HEK293 (cell line): ENCODE results near the gene LCN10.
"Not testable (repeated sequence)": the region's sequence is repeated elsewhere in the genome, so short reads cannot be mapped to it uniquely, and the experiment has no call there.

ENCODE experiments used
- CTCF ChIA-PET: fragments of 350-600 bp; formaldehyde crosslinking; extraction: SDS; loops from one replicate; lab custom pipeline; 2021; ENCODE audit warnings: antibody characterized with exemption; lab: Yijun Ruan, JAX
- POLR2A ChIA-PET: fragments of 300-600 bp; formaldehyde crosslinking; extraction: SDS; loops from one replicate; lab custom pipeline; 2020; ENCODE audit warnings: antibody characterized with exemption, inconsistent platforms; lab: Yijun Ruan, JAX
- H3K27ac ChIP-seq: fragments of 200-500 bp; sonication (Bioruptor generic); 2 replicates; pipeline ENCODE4 v1.5.1; 2014; ENCODE audit warnings: low read depth, low read length, control low read depth, inconsistent platforms; ENCODE audit errors: extremely low read depth
- H3K36me3 ChIP-seq, 2 experiments: fragments of 200-500 bp in 1 of 2; sonication (Bioruptor generic) in 1 of 2; 1 replicate in 1 of 2; 2 replicates in 1 of 2; pipeline ENCODE4 v1.5.1; 2014 to 2017; ENCODE audit warnings: inconsistent platforms in 2 of 2, low read length in 2 of 2; ENCODE audit not compliant: control insufficient read depth in 2 of 2, insufficient read depth in 1 of 2
- H3K4me1 ChIP-seq: fragments of 200-500 bp; sonication (Bioruptor generic); 2 replicates; pipeline ENCODE4 v1.5.1; 2014; ENCODE audit warnings: mild to moderate bottlenecking, low read length, inconsistent platforms; ENCODE audit not compliant: control insufficient read depth, insufficient read depth
- H3K4me3 ChIP-seq: 2 replicates; pipeline ENCODE4 v1.5.1; 2011; ENCODE audit warnings: low read depth, mild to moderate bottlenecking, control low read depth, low read length, moderate library complexity
- H3K9me3 ChIP-seq: fragments of 200-500 bp; sonication (Bioruptor generic); 2 replicates; pipeline ENCODE4 v1.5.1; 2014; ENCODE audit warnings: low read depth, low read length, inconsistent platforms; ENCODE audit not compliant: control insufficient read depth, insufficient read depth
- FEZF1 ChIP-seq: fragments of 450-650 bp; formaldehyde crosslinking; IDR thresholded peaks from 2 replicates; pipeline ENCODE4 v1.5.1; 2016; ENCODE audit warnings: missing biosample characterization, missing genetic modification characterization
- HOXC10 ChIP-seq: sonication (generic); formaldehyde crosslinking; IDR thresholded peaks from 2 replicates; pipeline ENCODE4 v1.8.1; 2023; ENCODE audit warnings: mild to moderate bottlenecking, missing genetic modification reagents
- IKZF3 ChIP-seq: fragments of 450-650 bp; IDR thresholded peaks from 2 replicates; pipeline ENCODE4 v1.5.0; 2018; ENCODE audit warnings: missing biosample characterization, mild to moderate bottlenecking, missing genetic modification characterization, moderate library complexity
- KLF16 ChIP-seq: fragments of 450-650 bp; formaldehyde crosslinking; IDR thresholded peaks from 2 replicates; pipeline ENCODE4 v1.5.1; 2017; ENCODE audit warnings: missing biosample characterization, missing genetic modification characterization
- KLF8 ChIP-seq: fragments of 450-650 bp; formaldehyde crosslinking; IDR thresholded peaks from 2 replicates; pipeline ENCODE4 v1.5.1; 2016; ENCODE audit warnings: missing biosample characterization, missing genetic modification characterization
- RBAK ChIP-seq: fragments of 450-650 bp; formaldehyde crosslinking; IDR thresholded peaks from 2 replicates; pipeline ENCODE4 v1.5.1; 2016; ENCODE audit warnings: missing biosample characterization, missing genetic modification characterization
- SALL2 ChIP-seq: fragments of 450-650 bp; formaldehyde crosslinking; IDR thresholded peaks from 2 replicates; pipeline ENCODE4 v1.5.0; 2017; ENCODE audit warnings: missing biosample characterization, mild to moderate bottlenecking, missing genetic modification characterization, borderline replicate concordance
- TRIM28 ChIP-seq: IDR thresholded peaks from 2 replicates; pipeline ENCODE4 v1.6.1; 2011; ENCODE audit warnings: low read length, control low read depth, borderline replicate concordance
- ZBTB8A ChIP-seq: fragments of 450-650 bp; formaldehyde crosslinking; IDR thresholded peaks from 2 replicates; pipeline ENCODE4 v1.5.1; 2016; ENCODE audit warnings: missing biosample characterization, missing genetic modification characterization
- ZEB2 ChIP-seq: fragments of 450-650 bp; formaldehyde crosslinking; IDR thresholded peaks from 2 replicates; pipeline ENCODE4 v1.5.1; 2016; ENCODE audit warnings: missing biosample characterization, missing genetic modification characterization
- ZNF133 ChIP-seq: fragments of 450-650 bp; formaldehyde crosslinking; IDR thresholded peaks from 2 replicates; pipeline ENCODE4 v1.5.1; 2016; ENCODE audit warnings: missing biosample characterization, missing genetic modification characterization
- ZNF146 ChIP-seq: fragments of 450-650 bp; formaldehyde crosslinking; IDR thresholded peaks from 2 replicates; pipeline ENCODE4 v1.5.1; 2016; ENCODE audit warnings: missing biosample characterization, missing genetic modification characterization
- ZNF2 ChIP-seq: fragments of 450-650 bp; formaldehyde crosslinking; IDR thresholded peaks from 2 replicates; pipeline ENCODE4 v1.5.1; 2016; ENCODE audit warnings: missing biosample characterization, missing genetic modification characterization
- ZNF214 ChIP-seq: fragments of 450-650 bp; formaldehyde crosslinking; IDR thresholded peaks from 2 replicates; pipeline ENCODE4 v1.5.1; 2017; ENCODE audit warnings: missing biosample characterization, mild to moderate bottlenecking, missing genetic modification characterization, borderline replicate concordance
- ZNF335 ChIP-seq: fragments of 450-650 bp; formaldehyde crosslinking; conservative IDR thresholded peaks from 2 replicates; pipeline ENCODE4 v1.5.1; 2016; ENCODE audit warnings: missing biosample characterization, missing genetic modification characterization
- ZNF48 ChIP-seq: fragments of 450-650 bp; formaldehyde crosslinking; IDR thresholded peaks from 2 replicates; pipeline ENCODE4 v1.5.1; 2016; ENCODE audit warnings: missing biosample characterization, missing genetic modification characterization
- ZNF544 ChIP-seq: fragments of 450-650 bp; formaldehyde crosslinking; IDR thresholded peaks from 2 replicates; pipeline ENCODE4 v1.5.0; 2017; ENCODE audit warnings: missing biosample characterization, missing genetic modification characterization
- ZNF585B ChIP-seq: fragments of 450-650 bp; formaldehyde crosslinking; IDR thresholded peaks from 2 replicates; pipeline ENCODE4 v1.5.1; 2016; ENCODE audit warnings: missing biosample characterization, missing genetic modification characterization
- ZNF596 ChIP-seq: fragments of 450-650 bp; IDR thresholded peaks from 2 replicates; pipeline ENCODE4 v1.5.0; 2018; ENCODE audit warnings: missing biosample characterization, mild to moderate bottlenecking, missing genetic modification characterization, moderate library complexity
- ZNF621 ChIP-seq: fragments of 450-650 bp; formaldehyde crosslinking; IDR thresholded peaks from 2 replicates; pipeline ENCODE4 v1.5.1; 2017; ENCODE audit warnings: missing biosample characterization, missing genetic modification characterization
- ZNF623 ChIP-seq: fragments of 450-650 bp; formaldehyde crosslinking; IDR thresholded peaks from 2 replicates; pipeline ENCODE4 v1.5.1; 2016; ENCODE audit warnings: missing biosample characterization, missing genetic modification characterization
- ZNF629 ChIP-seq: fragments of 450-650 bp; formaldehyde crosslinking; IDR thresholded peaks from 2 replicates; pipeline ENCODE4 v1.5.1; 2017; ENCODE audit warnings: missing biosample characterization, missing genetic modification characterization
- ZNF654 ChIP-seq: fragments of 450-650 bp; formaldehyde crosslinking; IDR thresholded peaks from 2 replicates; pipeline ENCODE4 v1.5.1; 2016; ENCODE audit warnings: low read depth, missing biosample characterization, missing genetic modification characterization
- ZNF692 ChIP-seq: fragments of 450-650 bp; formaldehyde crosslinking; IDR thresholded peaks from 2 replicates; pipeline ENCODE4 v1.5.1; 2016; ENCODE audit warnings: missing biosample characterization, missing genetic modification characterization
- ZNF704 ChIP-seq: fragments of 450-650 bp; formaldehyde crosslinking; IDR thresholded peaks from 2 replicates; pipeline ENCODE4 v1.5.1; 2016; ENCODE audit warnings: missing biosample characterization, missing genetic modification characterization
- ZNF791 ChIP-seq: fragments of 450-650 bp; formaldehyde crosslinking; IDR thresholded peaks from 2 replicates; pipeline ENCODE4 v1.5.1; 2016; ENCODE audit warnings: missing biosample characterization, missing genetic modification characterization

LCN10 gene

GRCh38 chr9:136789523-136789937 lies 46.8 kb upstream of the LCN10 start:
- POLR2A ChIA-PET = interaction anchor here (1.0 kb wide), 1 partner anchor 12 kb away, joined by 3 read pairs; no protein-coding TSS in a partner anchor
- Histone ChIP-seq H3K4me3 (no peak overlapping the region), H3K36me3 (peaks cover 0 to 19% of the 10 kb centered on the region in 2 experiments; a peak in 1 of 3 replicates), H3K9me3 (no peaks in the 10 kb centered on the region), H3K27ac (no peak overlapping the region), H3K4me1 (peaks cover 6% of the 10 kb centered on the region)
- TF ChIP-seq ZNF704 = no peak
- TF ChIP-seq RBAK (tag by site-specific recombination) = no peak
- TF ChIP-seq HOXC10 (CRISPR knock-in tag) = no peak
- TF ChIP-seq ZNF791 (tag by site-specific recombination) = no peak
- 0 out of 2 replicates have a peak, but pooled peaks have one; percentile 8 for TF ChIP-seq ZNF335 (tag by site-specific recombination)
- CTCF ChIA-PET = interaction anchor here (0.5 to 6.1 kb wide), 6 partner anchors 11 to 276 kb away, joined by 3 to 61 read pairs (median 9); no protein-coding TSS in a partner anchor

GRCh38 chr9:136788644-136789522 lies 46.1 kb upstream of the LCN10 start:
- H3K4me1 ChIP-seq, H3K27ac ChIP-seq, H3K4me3 ChIP-seq, H3K9me3 ChIP-seq: not testable (repeated sequence)
- peaks cover 0 to 17% of the 10 kb centered on the region in 2 experiments; a peak in 1 of 3 replicates for H3K36me3 ChIP-seq
- TF ChIP-seq ZNF692 (tag by site-specific recombination) (peak; percentile 38; the same call in 1 of the 2 replicates), FEZF1 (tag by site-specific recombination) (peak; percentile 56)
- CTCF ChIA-PET = interaction anchor here (0.5 to 6.1 kb wide), 33 partner anchors 11 to 480 kb away, joined by 3 to 61 read pairs (median 5); partner anchors contain the start of genes ABCA2, FUT7, LCN15 and LCN8
- POLR2A ChIA-PET = interaction anchor here (1.0 kb wide), 1 partner anchor 11 kb away, joined by 3 read pairs; no protein-coding TSS in a partner anchor

- no peak overlapping the region for H3K4me3 ChIP-seq
- ChIA-PET POLR2A (no interaction called here), CTCF (interaction anchor here (0.6 to 6.1 kb wide), 48 partner anchors 10 to 977 kb away, joined by 3 to 61 read pairs (median 5); partner anchors contain the start of genes ABCA2, CLIC3, FUT7 and LCN15)
- H3K36me3 ChIP-seq = peaks cover 0 to 7% of the 10 kb centered on the region in 2 experiments; a peak in 1 of 3 replicates
- H3K9me3 ChIP-seq = no peaks in the 10 kb centered on the region
- H3K27ac ChIP-seq = no peak overlapping the region
- H3K4me1 ChIP-seq = peaks cover 6% of the 10 kb centered on the region
- peak; percentile 74; the same call in 1 of the 2 replicates for TF ChIP-seq ZNF2 (tag by site-specific recombination)
- peak; percentile 63; the same call in 1 of the 2 replicates for TF ChIP-seq ZEB2 (tag by site-specific recombination)
- TF ChIP-seq ZNF146 (tag by site-specific recombination) = no peak
- peak; percentile 97 for TF ChIP-seq ZNF654
- TF ChIP-seq ZNF214 (tag by site-specific recombination) = no peak
- TF ChIP-seq SALL2 (tag by site-specific recombination) = no peak
- TF ChIP-seq KLF16 (tag by site-specific recombination) = no peak
- TF ChIP-seq ZNF623 (tag by site-specific recombination) = no peak
- no peak for TF ChIP-seq ZNF621 (tag by site-specific recombination)
- no peak for TF ChIP-seq TRIM28
- 0 out of 2 replicates have a peak, but pooled peaks have one; percentile 18 for TF ChIP-seq ZBTB8A (tag by site-specific recombination)
- TF ChIP-seq ZNF585B = no peak
- peak; percentile 71; the same call in 1 of the 2 replicates for TF ChIP-seq KLF8
- TF ChIP-seq ZNF48 = no peak
- 0 out of 2 replicates have a peak, but pooled peaks have one; percentile 43 for TF ChIP-seq ZNF629 (tag by site-specific recombination)
- TF ChIP-seq ZNF544 (tag by site-specific recombination) = no peak
- peak; percentile 66; the same call in 1 of the 2 replicates for TF ChIP-seq IKZF3
- no peak for TF ChIP-seq ZNF596 (tag by site-specific recombination)
- TF ChIP-seq ZNF133 (tag by site-specific recombination) = no peak
- peak; percentile 45 for TF ChIP-seq ZNF335 (tag by site-specific recombination)
These were observed 45.1 kb upstream of the LCN10 start for GRCh38 chr9:136787690-136788400.
